HG03045 (cell line): ENCODE data around the gene SLC6A20.

Experiments used
- ATAC-seq: cut with Tn5 transposase; IDR thresholded peaks from one replicate; pipeline ENCODE4 v1.9.1; 2021; ENCODE audit warnings: mild to moderate bottlenecking, moderate library complexity; ENCODE audit not compliant: unreplicated experiment

The SLC6A20 gene, protein sequence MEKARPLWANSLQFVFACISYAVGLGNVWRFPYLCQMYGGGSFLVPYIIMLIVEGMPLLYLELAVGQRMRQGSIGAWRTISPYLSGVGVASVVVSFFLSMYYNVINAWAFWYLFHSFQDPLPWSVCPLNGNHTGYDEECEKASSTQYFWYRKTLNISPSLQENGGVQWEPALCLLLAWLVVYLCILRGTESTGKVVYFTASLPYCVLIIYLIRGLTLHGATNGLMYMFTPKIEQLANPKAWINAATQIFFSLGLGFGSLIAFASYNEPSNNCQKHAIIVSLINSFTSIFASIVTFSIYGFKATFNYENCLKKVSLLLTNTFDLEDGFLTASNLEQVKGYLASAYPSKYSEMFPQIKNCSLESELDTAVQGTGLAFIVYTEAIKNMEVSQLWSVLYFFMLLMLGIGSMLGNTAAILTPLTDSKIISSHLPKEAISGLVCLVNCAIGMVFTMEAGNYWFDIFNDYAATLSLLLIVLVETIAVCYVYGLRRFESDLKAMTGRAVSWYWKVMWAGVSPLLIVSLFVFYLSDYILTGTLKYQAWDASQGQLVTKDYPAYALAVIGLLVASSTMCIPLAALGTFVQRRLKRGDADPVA

DNA sequence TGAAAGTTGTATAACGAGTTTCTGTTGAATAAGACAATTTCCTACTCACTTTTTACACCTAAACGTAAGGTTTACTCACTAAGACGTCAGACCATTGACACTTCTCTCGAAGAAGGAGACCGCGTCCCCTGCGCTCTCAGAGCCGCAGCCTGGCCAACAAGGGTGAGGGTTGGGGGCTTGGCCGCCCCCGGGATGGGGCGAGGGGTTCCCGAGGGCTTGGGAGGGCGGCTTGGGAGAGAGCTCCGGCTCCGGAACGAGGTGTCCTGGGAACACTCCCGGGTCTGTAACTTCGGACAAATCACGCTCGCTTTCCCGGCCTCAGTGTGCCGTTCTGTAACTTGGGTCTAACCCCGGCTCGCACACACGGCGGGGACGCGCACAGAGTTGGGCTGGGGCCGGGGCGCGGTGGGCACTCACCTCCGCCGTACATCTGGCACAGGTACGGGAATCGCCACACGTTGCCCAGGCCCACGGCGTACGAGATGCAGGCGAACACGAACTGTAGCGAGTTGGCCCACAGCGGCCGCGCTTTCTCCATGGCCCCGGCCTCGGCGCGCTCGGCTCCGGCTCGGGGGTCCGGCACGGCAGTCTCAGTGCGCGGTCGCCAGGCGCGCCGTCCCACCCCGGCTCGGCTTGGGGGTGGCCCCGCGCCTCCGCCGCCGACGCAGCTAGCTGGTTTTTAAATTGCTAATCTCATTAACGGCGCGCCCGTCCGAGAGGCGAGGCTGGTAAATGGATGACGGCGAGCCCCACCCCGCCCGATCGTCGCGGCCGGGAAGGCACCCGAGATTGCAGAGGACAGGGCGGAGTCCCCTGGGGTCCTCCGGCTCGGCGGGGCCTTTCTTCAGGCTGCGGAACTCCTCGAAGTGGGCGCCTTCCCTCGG lies at the start of gene SLC6A20:
Gene SLC6A20 (minus strand): TSS at position 655 of the 884 bp plus-strand sequence. CDS start 117 bp downstream, at position 538.
- ATAC-seq = no peak

- no peak for ATAC-seq
Observed at GRCh38 chr3:45844616-45845015, 48.3 kb upstream of the SLC6A20 start.

DNA sequence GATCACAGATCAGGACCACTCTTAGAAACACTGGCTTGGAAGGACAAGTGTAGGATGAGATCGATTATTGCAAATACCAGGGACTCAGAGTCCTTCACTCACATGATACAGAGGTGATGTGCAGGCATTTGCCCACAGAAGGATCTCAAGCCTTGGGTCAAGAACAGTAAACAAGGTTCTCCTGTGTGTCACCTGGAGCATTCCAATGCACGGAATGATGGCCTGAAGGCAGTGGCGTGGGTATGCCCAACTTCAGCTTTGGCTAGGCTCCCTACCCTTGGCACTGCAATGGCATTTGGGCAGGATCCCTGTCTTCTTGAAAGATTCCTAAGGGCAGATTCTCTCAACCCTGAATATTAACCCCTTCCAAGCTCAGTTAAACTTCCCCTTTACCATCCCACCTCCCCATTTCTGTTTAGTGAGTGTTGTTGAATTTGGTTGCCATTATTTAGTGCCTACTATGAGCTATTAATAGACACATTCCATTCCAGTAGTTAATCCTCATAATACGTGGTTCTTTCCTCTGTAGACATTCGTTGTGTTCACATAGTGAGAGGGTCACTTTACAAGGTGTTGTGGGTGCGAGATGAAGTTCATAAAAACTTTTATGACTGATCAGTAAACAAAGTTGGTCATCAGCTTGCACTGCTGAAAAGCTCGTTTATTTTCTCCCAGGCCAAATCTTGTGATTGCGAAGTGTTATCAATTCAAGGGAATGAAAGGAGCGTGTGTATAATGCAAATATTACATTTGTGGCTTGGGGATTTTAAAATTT lies 46.7 kb upstream of the SLC6A20 start:
- no peak for ATAC-seq

DNA sequence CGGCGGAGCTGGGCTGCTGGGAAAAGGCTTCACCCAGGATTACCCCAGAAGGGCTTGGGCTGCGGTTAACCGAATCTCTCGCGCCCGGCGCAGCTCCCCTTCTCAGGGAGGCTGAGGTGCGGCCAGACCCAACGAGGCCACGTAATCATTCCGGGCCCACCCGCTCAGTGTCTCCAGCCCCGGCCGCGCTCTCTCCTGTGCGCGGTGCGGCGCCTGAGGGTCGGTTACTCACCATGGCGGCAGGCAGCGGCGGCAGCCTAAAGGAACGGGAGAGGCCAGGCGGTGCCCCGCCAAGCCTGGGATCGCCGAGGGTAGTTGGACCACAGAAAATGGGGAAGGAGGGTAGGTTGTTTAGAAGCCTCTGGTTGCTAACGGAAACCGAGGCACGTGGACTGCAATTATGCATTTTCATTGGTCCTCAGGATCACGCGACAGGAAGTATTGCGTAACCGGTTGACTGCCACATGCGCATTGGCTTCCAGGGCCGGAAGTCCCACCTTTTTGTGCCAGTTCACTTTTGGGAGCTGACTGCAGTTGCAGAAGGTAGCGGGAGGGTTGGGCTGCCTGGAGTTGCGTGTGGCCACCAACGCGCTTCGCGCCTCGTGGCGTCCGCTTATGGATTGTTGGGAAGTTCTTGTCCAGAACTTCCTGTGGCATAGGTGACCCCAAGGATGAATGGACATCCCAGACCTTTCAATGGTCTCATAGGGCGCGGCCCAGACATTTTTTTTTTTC lies 45.6 kb upstream of the SLC6A20 start, which contains the start of gene LZTFL1:
Gene LZTFL1 (minus strand): TSS at position 363 of the 735 bp plus-strand sequence. CDS start 128 bp downstream, at position 235.
- peak; percentile 95 for ATAC-seq

DNA sequence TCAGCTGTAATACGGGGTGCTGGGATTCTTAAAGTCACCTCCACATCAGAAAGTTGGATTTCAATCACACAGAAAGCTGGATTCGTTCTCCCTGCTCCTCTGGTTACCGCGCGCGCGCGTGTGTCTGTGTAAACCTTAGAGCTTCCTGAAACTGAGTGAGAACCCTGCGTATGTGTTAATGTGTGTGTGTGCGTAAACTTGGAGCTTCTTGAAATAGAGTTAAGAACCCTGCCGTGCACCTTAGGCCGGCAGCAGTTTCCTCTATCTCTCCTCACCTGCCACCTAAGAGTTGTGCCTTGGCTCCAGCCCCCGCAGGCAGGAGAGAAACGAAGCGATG lies 45.1 kb upstream of the SLC6A20 start:
- peak; percentile 9 for ATAC-seq

GRCh38 chr3:45838466-45838865 lies 42.1 kb upstream of the SLC6A20 start:
- no peak for ATAC-seq

DNA sequence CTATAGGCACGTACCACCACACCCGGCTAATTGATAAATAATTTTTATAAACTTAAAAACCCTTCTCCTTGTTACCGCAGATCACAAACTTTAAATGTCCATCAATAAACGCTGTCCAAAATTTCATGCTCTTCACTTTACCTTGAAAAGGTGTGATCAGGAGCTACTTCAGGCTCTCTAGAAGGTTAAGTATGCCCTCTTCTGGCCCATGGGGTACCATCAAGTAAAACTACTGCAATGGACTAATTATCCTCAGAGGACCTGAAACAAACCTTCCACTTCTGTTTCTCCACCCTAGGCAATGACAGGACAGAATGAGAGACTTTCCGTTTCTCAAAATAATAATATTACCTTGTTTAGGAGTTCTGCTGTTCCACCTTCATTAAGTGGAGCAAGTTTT lies 36.4 kb upstream of the SLC6A20 start:
- no peak for ATAC-seq

DNA sequence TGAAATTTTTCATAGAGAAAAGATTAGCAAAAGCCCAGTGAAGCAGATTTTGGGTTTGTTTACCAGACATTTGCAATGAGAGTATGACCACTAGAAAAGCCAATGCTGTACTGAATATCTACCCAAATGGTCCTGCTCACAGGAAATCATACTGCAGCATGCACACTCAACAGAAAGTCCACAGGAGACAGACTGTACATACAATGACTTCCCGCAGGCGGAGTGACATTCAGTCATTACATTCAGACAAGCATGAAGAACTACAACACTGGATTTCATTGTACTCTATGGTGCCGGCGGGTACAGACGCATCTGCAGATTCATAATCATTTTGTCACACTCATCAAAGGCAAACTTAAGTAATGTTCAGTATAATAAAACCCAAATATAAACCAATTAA lies 33.8 kb upstream of the SLC6A20 start:
- no peak for ATAC-seq

GRCh38 chr3:45826908-45827307 lies 30.6 kb upstream of the SLC6A20 start:
- ATAC-seq = no peak

- ATAC-seq = no peak
Observed at GRCh38 chr3:45826321-45826720, 30.0 kb upstream of the SLC6A20 start.

GRCh38 chr3:45821127-45821526 lies 24.8 kb upstream of the SLC6A20 start:
- ATAC-seq = no peak

- ATAC-seq = no peak
Observed at GRCh38 chr3:45819543-45819942, 23.2 kb upstream of the SLC6A20 start.

DNA sequence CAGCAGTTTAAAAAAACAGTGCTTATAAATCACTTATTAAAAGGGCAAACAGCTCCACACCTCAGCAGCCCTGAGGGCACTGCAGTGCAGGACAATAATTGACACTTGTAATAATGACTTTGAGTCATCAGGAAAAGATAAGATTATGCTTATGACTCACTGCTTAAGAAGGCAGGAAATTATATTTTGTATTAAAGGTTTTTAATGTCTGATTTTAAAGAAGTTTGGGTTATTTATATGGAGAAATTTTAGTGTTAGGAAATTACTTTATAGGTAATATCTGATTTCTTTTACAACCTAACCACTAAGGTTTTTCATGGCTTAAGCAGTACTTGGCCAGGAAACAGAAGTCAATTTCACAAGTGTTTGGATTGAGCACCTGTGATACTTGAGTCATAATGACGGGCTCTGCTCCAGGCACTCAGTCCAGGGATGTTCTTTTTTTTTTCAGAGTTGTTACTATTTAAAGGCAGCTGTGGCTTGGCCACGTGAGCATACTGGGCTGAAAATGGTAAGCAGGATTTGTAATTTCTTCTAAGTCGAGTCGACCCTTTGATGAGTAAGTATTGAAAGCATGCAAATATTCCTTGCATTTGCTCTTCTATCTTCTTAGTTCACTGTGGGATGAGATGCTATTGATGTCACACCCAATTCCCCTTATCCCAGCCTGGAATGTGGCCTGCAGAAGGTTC lies 21.6 kb upstream of the SLC6A20 start:
- ATAC-seq = no peak

- no peak for ATAC-seq
Observed at GRCh38 chr3:45816544-45816943, 20.2 kb upstream of the SLC6A20 start.

GRCh38 chr3:45814322-45814721 lies 18.0 kb upstream of the SLC6A20 start:
- no peak for ATAC-seq

DNA sequence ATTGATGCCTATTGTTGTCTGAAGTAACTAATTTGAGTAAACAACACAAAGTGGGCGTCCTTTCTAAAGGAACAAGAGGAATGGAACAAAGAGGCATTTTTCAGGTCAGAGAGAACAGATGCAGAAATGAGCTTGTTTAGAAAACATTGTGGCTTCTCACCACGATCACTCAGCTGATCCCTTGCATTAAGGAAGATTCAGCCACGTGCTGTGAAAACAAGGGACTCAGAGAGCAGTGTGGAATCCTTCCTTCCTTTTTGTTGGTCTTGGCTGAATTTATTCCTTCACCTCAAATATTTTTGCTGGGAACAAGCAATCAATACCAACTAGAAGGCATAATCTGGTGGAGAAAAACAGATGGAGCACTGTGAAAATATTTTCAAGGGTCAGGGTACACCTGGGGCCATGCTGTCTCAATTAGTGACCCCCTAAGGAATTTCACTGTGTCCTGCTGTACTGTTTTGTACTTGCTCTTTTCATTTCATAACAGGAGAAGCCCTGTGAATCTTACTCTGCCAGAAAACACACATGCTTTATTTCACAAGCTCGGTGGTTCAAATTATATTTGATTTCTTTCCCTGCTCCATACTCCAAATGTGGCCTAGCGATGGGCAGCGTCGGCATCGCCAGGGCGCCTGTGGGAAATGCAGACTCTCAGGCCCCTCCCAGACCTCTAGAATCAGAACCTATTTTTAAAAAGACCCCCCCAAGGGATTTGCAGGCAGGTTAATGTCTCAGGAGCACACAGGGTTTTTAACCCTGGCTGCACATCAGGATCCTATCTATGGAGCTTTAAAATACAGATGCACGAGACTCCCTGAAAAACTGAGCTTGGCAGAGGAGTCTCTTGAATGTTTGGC lies 11.6 kb upstream of the SLC6A20 start:
- no peak for ATAC-seq

GRCh38 chr3:45807133-45807532 lies 10.8 kb upstream of the SLC6A20 start:
- ATAC-seq = no peak

GRCh38 chr3:45806072-45806471 lies 9.7 kb upstream of the SLC6A20 start:
- no peak for ATAC-seq
